Measurements from ENCODE around the gene HPCA. TPM values are rescaled to one million over a fixed set of nuclear protein-coding genes. Genes with fewer than 3 reads are reported as not detected.

Gene HPCA
- total RNA-seq (2022; extraction: Qiagen RNA extraction; ENCODE audit: low read depth) = 0.17 to 0.64 TPM (median 0.32 TPM) in 4 of 5 replicates, not detected in the other

DNA sequence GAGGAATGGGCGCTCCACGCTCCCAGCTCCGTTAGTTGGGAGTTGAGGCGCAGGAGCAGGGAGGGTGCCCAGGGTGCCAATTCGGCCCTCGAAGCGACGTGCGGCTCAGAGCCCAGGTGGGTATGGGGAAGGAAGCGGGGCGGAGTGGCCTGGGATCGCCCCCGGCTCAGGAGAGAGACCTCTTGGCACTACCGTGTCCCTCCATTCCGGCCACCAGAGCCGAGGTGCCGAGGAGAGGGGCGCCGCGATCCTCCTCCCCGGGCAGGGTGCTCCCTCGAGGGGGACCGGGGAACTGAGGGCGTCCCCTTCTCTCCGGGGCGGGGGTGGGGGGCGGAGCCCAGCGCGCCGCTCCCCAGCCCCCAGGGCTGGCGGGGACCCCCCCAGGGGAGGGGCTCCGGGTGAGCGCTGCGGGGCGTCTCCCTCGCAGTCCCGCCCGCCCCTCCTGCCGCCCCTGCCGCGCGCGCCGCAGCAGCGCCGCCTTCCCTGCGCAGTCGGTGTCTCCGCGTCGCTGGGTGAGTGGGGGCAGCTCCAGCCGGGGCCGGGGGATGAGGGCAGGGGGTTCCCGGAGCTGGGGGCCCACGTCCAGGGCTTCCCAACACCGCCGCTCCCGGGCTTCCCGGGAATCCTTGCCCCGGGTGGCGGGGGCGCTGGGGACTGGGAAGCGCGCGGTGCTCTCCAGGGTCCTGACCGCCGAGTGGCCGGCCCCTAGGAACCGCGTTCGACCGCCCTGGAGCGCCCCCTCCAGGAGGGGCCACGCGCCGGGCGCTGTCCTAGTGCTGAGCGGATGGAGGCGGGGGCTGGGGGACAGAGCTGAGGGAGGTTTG, at the start of gene HPCA:
TSS of gene HPCA (plus strand) at position 488 of the 824 bp plus-strand sequence. CDS start 2,408 bp downstream, outside the sequence.

DNA sequence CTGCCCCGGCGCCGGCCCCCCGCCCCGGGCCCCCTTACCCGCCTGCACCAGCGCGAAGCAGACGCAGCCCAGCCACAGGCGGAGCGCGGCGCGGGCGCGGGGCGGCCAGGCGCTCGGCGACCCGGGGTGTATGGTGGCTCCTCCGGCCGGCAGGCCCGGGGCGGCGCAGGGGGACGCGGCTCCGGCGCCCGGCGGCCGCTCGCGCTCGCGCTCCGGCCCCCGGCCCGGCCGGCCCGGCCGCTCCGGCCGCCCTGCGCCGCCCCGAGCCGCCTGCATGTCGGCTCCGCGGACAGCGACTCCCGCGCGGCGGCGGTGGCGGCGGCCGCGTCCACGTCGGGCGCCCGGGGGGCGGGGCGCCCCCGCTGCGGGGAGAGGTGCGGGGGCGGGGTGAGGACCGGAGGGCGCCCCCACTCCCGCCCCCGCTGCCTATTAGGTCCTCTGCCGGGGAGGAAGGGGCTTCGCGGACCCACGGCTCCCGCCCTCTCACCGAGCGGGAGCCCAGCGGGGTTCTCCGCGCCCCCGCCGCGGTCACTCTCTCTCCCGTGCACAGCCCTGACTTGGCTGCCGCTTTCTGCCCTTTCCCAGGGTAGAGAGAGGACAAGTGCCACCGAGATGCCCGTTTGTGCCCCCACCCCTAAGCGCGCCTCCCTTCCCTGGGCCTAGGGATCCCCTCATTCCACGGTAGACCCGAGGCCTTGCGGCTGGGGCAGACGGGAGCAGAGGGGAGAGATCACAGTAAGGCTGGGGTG, 15.5 kb upstream of the HPCA start, which contains the start of gene FNDC5:
TSS of gene FNDC5 (minus strand) at position 298 of the 749 bp plus-strand sequence.

DNA sequence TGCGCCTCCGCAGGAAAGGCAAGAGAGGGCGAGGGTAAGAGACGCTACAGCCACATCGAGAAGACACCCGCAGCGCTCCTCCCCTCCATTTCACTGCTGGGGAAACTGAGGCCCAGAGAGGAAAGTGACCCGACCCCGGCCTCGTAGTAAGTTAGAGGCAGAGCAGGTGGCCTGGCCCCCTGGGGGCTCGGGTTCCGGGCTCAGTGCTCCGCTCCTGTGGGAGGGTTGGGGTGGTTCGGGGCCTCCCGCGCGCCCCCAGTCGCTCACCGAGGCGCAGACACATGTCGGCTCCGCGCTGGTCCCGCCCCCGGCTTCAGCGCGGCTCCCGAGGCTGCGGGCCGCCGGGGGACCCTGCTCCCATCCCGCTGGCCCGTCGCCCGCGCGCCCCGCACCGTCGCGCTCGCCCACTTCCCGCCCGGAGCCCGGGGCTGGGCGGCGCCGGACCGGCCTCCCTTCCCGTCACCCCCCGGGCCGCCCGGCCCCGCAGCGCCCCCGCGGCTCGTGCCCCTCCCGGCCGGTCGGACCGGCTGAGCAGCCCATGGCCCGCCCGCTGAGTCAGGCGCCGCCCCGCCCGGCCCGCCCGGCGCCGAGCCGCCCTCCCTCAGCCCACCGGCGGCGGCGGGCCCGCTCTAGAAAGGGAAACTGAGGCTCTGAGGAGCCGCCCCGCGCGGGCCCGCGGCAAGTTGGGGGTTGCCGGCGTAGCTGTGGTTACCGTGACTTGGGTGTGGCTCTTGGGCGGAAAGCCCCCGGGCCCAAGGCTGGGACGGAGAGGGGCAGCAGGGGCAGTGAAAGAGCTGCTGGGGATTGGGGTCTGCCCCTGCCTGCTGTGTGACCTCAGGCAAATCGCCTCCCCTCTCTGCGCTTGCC, 14.9 kb downstream of the HPCA start, which contains the start of gene TMEM54:
TSS of gene TMEM54 (minus strand) at position 434 of the 867 bp plus-strand sequence. CDS start at position 283, 151 bp downstream.

Other genes starting within 250 kb of the HPCA start
- 33.1 to 49.6 TPM (median 42.5 TPM) in 5 replicates for gene ZBTB8OS, start 235.9 kb upstream of the HPCA start, total RNA-seq (2022; extraction: Qiagen RNA extraction; ENCODE audit: low read depth)
- 66.2 to 93.3 TPM (median 78.0 TPM) in 5 replicates for gene RBBP4, start 235.3 kb upstream of the HPCA start, total RNA-seq (2022; extraction: Qiagen RNA extraction; ENCODE audit: low read depth)
- 8.7 to 13.8 TPM (median 10.9 TPM) in 5 replicates for gene SYNC, start 183.7 kb upstream of the HPCA start, total RNA-seq (2022; extraction: Qiagen RNA extraction; ENCODE audit: low read depth)
- gene YARS1, start 69.1 kb upstream of the HPCA start, total RNA-seq (2022; extraction: Qiagen RNA extraction; ENCODE audit: low read depth) = 66.3 to 99.1 TPM (median 79.8 TPM) in 5 replicates
- 13.3 to 16.3 TPM (median 14.2 TPM) in 5 replicates for gene S100PBP, start 68.8 kb upstream of the HPCA start, total RNA-seq (2022; extraction: Qiagen RNA extraction; ENCODE audit: low read depth)
- 0.38 to 0.95 TPM (median 0.76 TPM) in 5 replicates for gene FNDC5, start 15.6 kb upstream of the HPCA start, total RNA-seq (2022; extraction: Qiagen RNA extraction; ENCODE audit: low read depth)
- gene TMEM54, start 14.9 kb downstream of the HPCA start, total RNA-seq (2022; extraction: Qiagen RNA extraction; ENCODE audit: low read depth) = 27.6 to 46.9 TPM (median 41.7 TPM) in 5 replicates
- 18.9 to 24.1 TPM (median 23.2 TPM) in 5 replicates for gene RNF19B, start 78.3 kb downstream of the HPCA start, total RNA-seq (2022; extraction: Qiagen RNA extraction; ENCODE audit: low read depth)
- 148 to 164 TPM (median 156 TPM) in 5 replicates for gene AK2, start 150.4 kb downstream of the HPCA start, total RNA-seq (2022; extraction: Qiagen RNA extraction; ENCODE audit: low read depth)
- gene AZIN2, start 194.7 kb downstream of the HPCA start, total RNA-seq (2022; extraction: Qiagen RNA extraction; ENCODE audit: low read depth) = 0.45 to 1.2 TPM (median 0.77 TPM) in 5 replicates